GM23338 (cell line): Measurements from ENCODE around the gene TTC23. TPM values are rescaled to one million over a fixed set of nuclear protein-coding genes. Genes with fewer than 3 reads are reported as not detected.
A peak's percentile ranks its signal among the peaks of the same experiment; 100 is the strongest.

ENCODE experiments used
- ATAC-seq: fragments of 200-7000 bp; cut with Tn5 transposase; 3 replicates; pipeline ENCODE4 v1.9.1; 2020
- DNase-seq: peaks from one replicate; pipeline ENCODE4 v3.0.0-alpha.2; 2015; ENCODE audit warnings: low spot score
- H2AFZ ChIP-seq: fragments of 200-600 bp; sonication (generic); 2 replicates; pipeline ENCODE4 v1.8.0; 2016; ENCODE audit warnings: antibody characterized with exemption, mild to moderate bottlenecking, moderate library complexity
- H3F3A ChIP-seq: fragments of 200-600 bp; sonication (generic); replicated peaks from 2 replicates; pipeline ENCODE4 v1.8.0; 2017; ENCODE audit warnings: antibody characterized with exemption, mixed run types, low read depth
- H3K27ac ChIP-seq: fragments of 200-600 bp; sonication (generic); 2 replicates; pipeline ENCODE4 v1.6.1; 2016; ENCODE audit warnings: low read depth
- H3K27me3 ChIP-seq: fragments of 200-600 bp; sonication (generic); 2 replicates; pipeline ENCODE4 v1.8.0; 2016; ENCODE audit warnings: mild to moderate bottlenecking, mixed run types, moderate library complexity; ENCODE audit not compliant: insufficient read depth
- H3K36me3 ChIP-seq: fragments of 200-600 bp; sonication (generic); 2 replicates; pipeline ENCODE4 v1.8.0; 2016; ENCODE audit warnings: mild to moderate bottlenecking; ENCODE audit not compliant: insufficient read depth
- H3K4me1 ChIP-seq: fragments of 200-600 bp; sonication (generic); 2 replicates; pipeline ENCODE4 v1.8.0; 2016; ENCODE audit warnings: mild to moderate bottlenecking, moderate library complexity; ENCODE audit not compliant: insufficient read depth
- H3K4me2 ChIP-seq: fragments of 200-600 bp; sonication (generic); 2 replicates; pipeline ENCODE4 v1.7.1; 2017; ENCODE audit warnings: mixed run types
- H3K4me3 ChIP-seq: fragments of 200-600 bp; sonication (generic); 2 replicates; pipeline ENCODE4 v1.6.1; 2016; ENCODE audit warnings: mixed run types
- H3K79me2 ChIP-seq: fragments of 200-600 bp; sonication (generic); replicated peaks from 2 replicates; pipeline ENCODE4 v1.8.0; 2017; ENCODE audit warnings: mild to moderate bottlenecking; ENCODE audit not compliant: insufficient read depth
- H3K9me2 ChIP-seq: fragments of 200-600 bp; sonication (generic); 2 replicates; pipeline ENCODE4 v1.8.0; 2017; ENCODE audit not compliant: insufficient read depth
- H4K20me1 ChIP-seq: fragments of 200-600 bp; sonication (generic); replicated peaks from 2 replicates; pipeline ENCODE4 v1.8.0; 2017; ENCODE audit warnings: mild to moderate bottlenecking; ENCODE audit not compliant: insufficient read depth
- H3K27ac Mint-ChIP-seq: 2 replicates; pipeline ENCODE4 v1.8.0; 2020; ENCODE audit warnings: inconsistent platforms, mild to moderate bottlenecking, moderate library complexity, mixed read lengths
- H3K27me3 Mint-ChIP-seq: 3 replicates; pipeline ENCODE4 v1.8.0; 2022; ENCODE audit warnings: low read depth, mild to moderate bottlenecking, moderate library complexity, mixed read lengths, inconsistent platforms; ENCODE audit not compliant: insufficient read depth, poor library complexity
- H3K36me3 Mint-ChIP-seq: 3 replicates; pipeline ENCODE4 v1.8.0; 2021; ENCODE audit warnings: low read depth, mild to moderate bottlenecking, inconsistent platforms, moderate library complexity, mixed read lengths
- H3K4me1 Mint-ChIP-seq: 3 replicates; pipeline ENCODE4 v1.8.0; 2020; ENCODE audit warnings: mild to moderate bottlenecking, inconsistent platforms, mixed read lengths
- H3K4me3 Mint-ChIP-seq: 3 replicates; pipeline ENCODE4 v1.8.0; 2021; ENCODE audit warnings: moderate library complexity, mild to moderate bottlenecking, inconsistent platforms, mixed read lengths
- H3K9me3 Mint-ChIP-seq: 3 replicates; pipeline ENCODE4 v1.8.0; 2020; ENCODE audit warnings: moderate library complexity, mild to moderate bottlenecking, inconsistent platforms, mixed read lengths
- NANOG ChIP-seq: IDR thresholded peaks from 2 replicates; pipeline ENCODE4 v1.6.1; 2016; ENCODE audit warnings: antibody characterized with exemption, borderline replicate concordance
- POLR2AphosphoS5 ChIP-seq: IDR thresholded peaks from 2 replicates; pipeline ENCODE4 v1.6.1; 2016; ENCODE audit warnings: antibody characterized with exemption, low read depth
- STAT1 ChIP-seq: IDR thresholded peaks from one replicate; pipeline ENCODE4 v1.6.1; 2016; ENCODE audit warnings: antibody characterized with exemption; ENCODE audit not compliant: unreplicated experiment
- polyA plus RNA-seq: library from polyadenylated mRNA; unstranded; fragments of >200 nt; fragmentation: Nextera tagmentation; extraction: Ambion mirVana; gene quantifications from 2 replicates; pipeline ENCODE4 v1.2.1, GENCODE V29; 2016
- total RNA-seq: library from RNA; depleted of rRNA; stranded (reverse); fragments of >200 nt; shearing (Covaris generic); gene quantifications from 2 replicates; pipeline ENCODE4 v1.2.3, GENCODE V29; 2014
- TF ChIP-seq, protein P1 (sequence below), 2 experiments: fragments of 200-600 bp in 1 of 2; sonication (generic) in 1 of 2; conservative IDR thresholded peaks; 2 replicates each; pipeline versions ENCODE4 v1.5.1 to v1.6.1; 2016 to 2017; ENCODE audit warnings: antibody characterized with exemption in 2 of 2, low read depth in 2 of 2, mild to moderate bottlenecking in 2 of 2, moderate library complexity in 1 of 2
- TF ChIP-seq, protein P2 (sequence below): IDR thresholded peaks from 2 replicates; pipeline ENCODE4 v1.6.1; 2016; ENCODE audit warnings: antibody characterized with exemption
- TF ChIP-seq, protein P3 (sequence below): fragments of 250-450 bp; sonication (Bioruptor Pico); IDR thresholded peaks from 2 replicates; pipeline ENCODE4 v1.5.0; 2020; ENCODE audit warnings: mild to moderate bottlenecking, moderate library complexity

TTC23 gene
- total and polyA plus RNA-seq, 2 experiments from 2014 or later, result 6.3 to 25.2 TPM

DNA sequence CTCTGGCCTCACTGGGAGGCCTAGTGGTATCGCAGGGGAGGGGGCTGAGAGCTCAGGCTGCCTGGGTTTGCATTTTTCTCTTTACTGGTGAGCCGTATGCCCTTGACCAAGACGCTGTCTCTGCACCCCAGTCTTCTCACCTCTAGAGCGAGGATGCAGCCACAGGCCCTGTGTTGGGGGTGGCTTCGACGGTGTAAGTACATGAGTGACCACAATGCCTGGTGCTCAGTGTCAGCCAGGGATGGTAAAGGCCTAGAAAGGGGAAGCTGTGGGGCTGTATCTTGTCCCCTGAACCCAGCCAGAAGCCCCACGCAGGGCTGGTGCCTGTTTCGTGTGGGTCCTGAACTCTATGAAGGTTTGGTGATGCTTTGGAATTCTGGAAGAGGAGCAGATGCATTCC lies 124.7 kb downstream of the TTC23 start:
- Mint-ChIP-seq H3K27me3 (peaks cover 2% of the 10 kb centered on the region), H3K36me3 (peaks cover under 1% of the 10 kb centered on the region; the same call in 1 of the 3 replicates), H3K9me3 (no peaks in the 10 kb centered on the region; the same call in 2 of the 3 replicates), H3K4me3 (no peak overlapping the region), H3K4me1 (peaks cover 30% of the 10 kb centered on the region), H3K27ac (no peak overlapping the region; the same call in 1 of the 2 replicates)
- ATAC-seq, result no peak
- Histone ChIP-seq H3K4me3 (no peak overlapping the region), H3K36me3 (no peaks in the 10 kb centered on the region), H3K27me3 (no peaks in the 10 kb centered on the region), H3K4me2 (no peak overlapping the region), H4K20me1 (no peaks in the 10 kb centered on the region), H3K4me1 (no peaks in the 10 kb centered on the region), H3K79me2 (no peaks in the 10 kb centered on the region; the same call in 1 of the 2 replicates), H3K27ac (no peak overlapping the region), H3F3A (no peaks in the 10 kb centered on the region), H2AFZ (no peak overlapping the region), H3K9me2 (no peaks in the 10 kb centered on the region)
- TF ChIP-seq POLR2AphosphoS5, result no peak
- TF ChIP-seq, protein P1, sequence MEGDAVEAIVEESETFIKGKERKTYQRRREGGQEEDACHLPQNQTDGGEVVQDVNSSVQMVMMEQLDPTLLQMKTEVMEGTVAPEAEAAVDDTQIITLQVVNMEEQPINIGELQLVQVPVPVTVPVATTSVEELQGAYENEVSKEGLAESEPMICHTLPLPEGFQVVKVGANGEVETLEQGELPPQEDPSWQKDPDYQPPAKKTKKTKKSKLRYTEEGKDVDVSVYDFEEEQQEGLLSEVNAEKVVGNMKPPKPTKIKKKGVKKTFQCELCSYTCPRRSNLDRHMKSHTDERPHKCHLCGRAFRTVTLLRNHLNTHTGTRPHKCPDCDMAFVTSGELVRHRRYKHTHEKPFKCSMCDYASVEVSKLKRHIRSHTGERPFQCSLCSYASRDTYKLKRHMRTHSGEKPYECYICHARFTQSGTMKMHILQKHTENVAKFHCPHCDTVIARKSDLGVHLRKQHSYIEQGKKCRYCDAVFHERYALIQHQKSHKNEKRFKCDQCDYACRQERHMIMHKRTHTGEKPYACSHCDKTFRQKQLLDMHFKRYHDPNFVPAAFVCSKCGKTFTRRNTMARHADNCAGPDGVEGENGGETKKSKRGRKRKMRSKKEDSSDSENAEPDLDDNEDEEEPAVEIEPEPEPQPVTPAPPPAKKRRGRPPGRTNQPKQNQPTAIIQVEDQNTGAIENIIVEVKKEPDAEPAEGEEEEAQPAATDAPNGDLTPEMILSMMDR (conservative IDR thresholded peaks at IDR 0.05; ENCODE audit: low read depth in 2 of 2), result no peak
- no peak for TF ChIP-seq STAT1
- TF ChIP-seq, protein P2, sequence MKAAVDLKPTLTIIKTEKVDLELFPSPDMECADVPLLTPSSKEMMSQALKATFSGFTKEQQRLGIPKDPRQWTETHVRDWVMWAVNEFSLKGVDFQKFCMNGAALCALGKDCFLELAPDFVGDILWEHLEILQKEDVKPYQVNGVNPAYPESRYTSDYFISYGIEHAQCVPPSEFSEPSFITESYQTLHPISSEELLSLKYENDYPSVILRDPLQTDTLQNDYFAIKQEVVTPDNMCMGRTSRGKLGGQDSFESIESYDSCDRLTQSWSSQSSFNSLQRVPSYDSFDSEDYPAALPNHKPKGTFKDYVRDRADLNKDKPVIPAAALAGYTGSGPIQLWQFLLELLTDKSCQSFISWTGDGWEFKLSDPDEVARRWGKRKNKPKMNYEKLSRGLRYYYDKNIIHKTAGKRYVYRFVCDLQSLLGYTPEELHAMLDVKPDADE, result no peak
- DNase-seq, result no peak

DNA sequence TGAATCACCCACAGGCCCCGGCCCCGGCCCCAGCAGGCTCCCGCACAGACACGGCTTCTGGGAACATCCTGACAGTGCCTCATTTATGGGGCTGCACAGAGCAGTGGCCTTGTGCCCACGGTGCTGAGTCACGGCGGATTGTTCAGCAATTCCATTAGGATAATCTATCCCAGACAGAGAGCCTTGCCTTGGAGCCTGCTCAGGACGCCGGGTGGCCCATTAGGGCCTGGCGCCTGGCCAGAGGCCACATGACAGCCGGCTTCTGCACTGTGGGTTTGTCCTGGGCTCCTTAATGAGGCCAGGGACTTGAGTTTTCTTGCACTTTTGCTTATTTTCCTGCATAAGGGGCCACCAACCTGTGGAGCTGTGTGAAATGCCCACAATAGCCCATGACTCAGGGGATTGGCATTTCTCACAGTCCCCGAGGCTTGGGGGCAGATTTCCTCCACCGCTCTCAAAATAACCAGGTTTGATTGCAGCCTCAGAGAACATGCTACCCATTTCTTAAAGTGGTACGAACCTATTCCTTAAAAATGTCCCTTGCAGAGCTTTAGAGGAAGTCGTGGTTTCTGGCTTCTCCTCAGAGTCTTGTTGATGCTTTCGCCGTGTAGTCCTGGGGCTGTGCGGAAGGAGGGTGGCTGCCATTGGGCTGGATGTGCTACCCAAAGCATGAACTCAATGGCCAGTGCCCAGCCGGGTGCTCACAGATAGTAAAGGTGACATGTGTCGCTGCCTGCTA lies 125.5 kb downstream of the TTC23 start:
- H3K9me3 Mint-ChIP-seq, result no peaks in the 10 kb centered on the region; the same call in 2 of the 3 replicates
- ATAC-seq (peak; percentile 50), DNase-seq (peak; percentile 47)
- no peaks in the 10 kb centered on the region for H3K27me3 ChIP-seq
- no peak overlapping the region; the same call in 2 of the 3 replicates for H3K4me3 Mint-ChIP-seq
- peaks cover 30% of the 10 kb centered on the region for H3K4me1 Mint-ChIP-seq
- peak overlapping the region; percentile 74; the same call in 1 of the 2 replicates for H2AFZ ChIP-seq
- no peaks in the 10 kb centered on the region for H3K36me3 ChIP-seq
- H3K27ac Mint-ChIP-seq, result peak overlapping the region; percentile 81
- no peaks in the 10 kb centered on the region for H3K4me1 ChIP-seq
- 0 out of 2 replicates have a peak overlapping the region, but pooled peaks have one; percentile 19 for H3K27ac ChIP-seq
- H3K79me2 ChIP-seq, result no peaks in the 10 kb centered on the region; the same call in 1 of the 2 replicates
- no peaks in the 10 kb centered on the region for H3K36me3 Mint-ChIP-seq
- H3K9me2 ChIP-seq, result no peaks in the 10 kb centered on the region
- H3K27me3 Mint-ChIP-seq, result peaks cover 2% of the 10 kb centered on the region
- H3K4me3 ChIP-seq, result no peak overlapping the region
- H3F3A ChIP-seq, result no peaks in the 10 kb centered on the region
- H3K4me2 ChIP-seq, result no peak overlapping the region
- no peaks in the 10 kb centered on the region for H4K20me1 ChIP-seq
- TF ChIP-seq STAT1 (no peak), NANOG (no peak)
- TF ChIP-seq, protein P1 (conservative IDR thresholded peaks at IDR 0.05; ENCODE audit: low read depth in 2 of 2), result no peak
- TF ChIP-seq, protein P3, sequence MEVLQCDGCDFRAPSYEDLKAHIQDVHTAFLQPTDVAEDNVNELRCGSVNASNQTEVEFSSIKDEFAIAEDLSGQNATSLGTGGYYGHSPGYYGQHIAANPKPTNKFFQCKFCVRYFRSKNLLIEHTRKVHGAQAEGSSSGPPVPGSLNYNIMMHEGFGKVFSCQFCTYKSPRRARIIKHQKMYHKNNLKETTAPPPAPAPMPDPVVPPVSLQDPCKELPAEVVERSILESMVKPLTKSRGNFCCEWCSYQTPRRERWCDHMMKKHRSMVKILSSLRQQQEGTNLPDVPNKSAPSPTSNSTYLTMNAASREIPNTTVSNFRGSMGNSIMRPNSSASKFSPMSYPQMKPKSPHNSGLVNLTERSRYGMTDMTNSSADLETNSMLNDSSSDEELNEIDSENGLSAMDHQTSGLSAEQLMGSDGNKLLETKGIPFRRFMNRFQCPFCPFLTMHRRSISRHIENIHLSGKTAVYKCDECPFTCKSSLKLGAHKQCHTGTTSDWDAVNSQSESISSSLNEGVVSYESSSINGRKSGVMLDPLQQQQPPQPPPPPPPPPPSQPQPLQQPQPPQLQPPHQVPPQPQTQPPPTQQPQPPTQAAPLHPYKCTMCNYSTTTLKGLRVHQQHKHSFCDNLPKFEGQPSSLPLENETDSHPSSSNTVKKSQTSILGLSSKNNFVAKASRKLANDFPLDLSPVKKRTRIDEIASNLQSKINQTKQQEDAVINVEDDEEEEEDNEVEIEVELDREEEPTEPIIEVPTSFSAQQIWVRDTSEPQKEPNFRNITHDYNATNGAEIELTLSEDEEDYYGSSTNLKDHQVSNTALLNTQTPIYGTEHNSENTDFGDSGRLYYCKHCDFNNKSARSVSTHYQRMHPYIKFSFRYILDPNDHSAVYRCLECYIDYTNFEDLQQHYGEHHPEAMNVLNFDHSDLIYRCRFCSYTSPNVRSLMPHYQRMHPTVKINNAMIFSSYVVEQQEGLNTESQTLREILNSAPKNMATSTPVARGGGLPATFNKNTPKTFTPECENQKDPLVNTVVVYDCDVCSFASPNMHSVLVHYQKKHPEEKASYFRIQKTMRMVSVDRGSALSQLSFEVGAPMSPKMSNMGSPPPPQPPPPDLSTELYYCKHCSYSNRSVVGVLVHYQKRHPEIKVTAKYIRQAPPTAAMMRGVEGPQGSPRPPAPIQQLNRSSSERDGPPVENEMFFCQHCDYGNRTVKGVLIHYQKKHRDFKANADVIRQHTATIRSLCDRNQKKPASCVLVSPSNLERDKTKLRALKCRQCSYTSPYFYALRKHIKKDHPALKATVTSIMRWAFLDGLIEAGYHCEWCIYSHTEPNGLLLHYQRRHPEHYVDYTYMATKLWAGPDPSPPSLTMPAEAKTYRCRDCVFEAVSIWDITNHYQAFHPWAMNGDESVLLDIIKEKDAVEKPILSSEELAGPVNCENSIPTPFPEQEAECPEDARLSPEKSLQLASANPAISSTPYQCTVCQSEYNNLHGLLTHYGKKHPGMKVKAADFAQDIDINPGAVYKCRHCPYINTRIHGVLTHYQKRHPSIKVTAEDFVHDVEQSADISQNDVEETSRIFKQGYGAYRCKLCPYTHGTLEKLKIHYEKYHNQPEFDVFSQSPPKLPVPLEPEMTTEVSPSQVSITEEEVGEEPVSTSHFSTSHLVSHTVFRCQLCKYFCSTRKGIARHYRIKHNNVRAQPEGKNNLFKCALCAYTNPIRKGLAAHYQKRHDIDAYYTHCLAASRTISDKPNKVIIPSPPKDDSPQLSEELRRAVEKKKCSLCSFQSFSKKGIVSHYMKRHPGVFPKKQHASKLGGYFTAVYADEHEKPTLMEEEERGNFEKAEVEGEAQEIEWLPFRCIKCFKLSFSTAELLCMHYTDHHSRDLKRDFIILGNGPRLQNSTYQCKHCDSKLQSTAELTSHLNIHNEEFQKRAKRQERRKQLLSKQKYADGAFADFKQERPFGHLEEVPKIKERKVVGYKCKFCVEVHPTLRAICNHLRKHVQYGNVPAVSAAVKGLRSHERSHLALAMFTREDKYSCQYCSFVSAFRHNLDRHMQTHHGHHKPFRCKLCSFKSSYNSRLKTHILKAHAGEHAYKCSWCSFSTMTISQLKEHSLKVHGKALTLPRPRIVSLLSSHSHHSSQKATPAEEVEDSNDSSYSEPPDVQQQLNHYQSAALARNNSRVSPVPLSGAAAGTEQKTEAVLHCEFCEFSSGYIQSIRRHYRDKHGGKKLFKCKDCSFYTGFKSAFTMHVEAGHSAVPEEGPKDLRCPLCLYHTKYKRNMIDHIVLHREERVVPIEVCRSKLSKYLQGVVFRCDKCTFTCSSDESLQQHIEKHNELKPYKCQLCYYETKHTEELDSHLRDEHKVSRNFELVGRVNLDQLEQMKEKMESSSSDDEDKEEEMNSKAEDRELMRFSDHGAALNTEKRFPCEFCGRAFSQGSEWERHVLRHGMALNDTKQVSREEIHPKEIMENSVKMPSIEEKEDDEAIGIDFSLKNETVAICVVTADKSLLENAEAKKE (CRISPR knock-in tag), result no peak
- TF ChIP-seq, protein P2, result no peak
